Occipital lobe (tissue), 3 donors: ENCODE data around the gene SAMD11. TPM values are rescaled to one million over a fixed set of nuclear protein-coding genes. Genes with fewer than 3 reads are reported as not detected.

Experiments used
- DNase-seq: peaks from one replicate; lab custom pipeline; 2025; lab: John Stamatoyannopoulos, UW
- small RNA-seq: library from RNA; depleted of rRNA; stranded (forward); fragments of <200 nt; gene quantifications from one replicate; pipeline ENCODE3, GENCODE V24; 2014
- total RNA-seq: library from RNA; depleted of rRNA; stranded (reverse); fragments of >200 nt; gene quantifications from one replicate; pipeline ENCODE4 v1.2.3, GENCODE V29; 2014

Gene SAMD11
- total RNA-seq, 1 donor from 2014 or later = 0.16 TPM

DNA sequence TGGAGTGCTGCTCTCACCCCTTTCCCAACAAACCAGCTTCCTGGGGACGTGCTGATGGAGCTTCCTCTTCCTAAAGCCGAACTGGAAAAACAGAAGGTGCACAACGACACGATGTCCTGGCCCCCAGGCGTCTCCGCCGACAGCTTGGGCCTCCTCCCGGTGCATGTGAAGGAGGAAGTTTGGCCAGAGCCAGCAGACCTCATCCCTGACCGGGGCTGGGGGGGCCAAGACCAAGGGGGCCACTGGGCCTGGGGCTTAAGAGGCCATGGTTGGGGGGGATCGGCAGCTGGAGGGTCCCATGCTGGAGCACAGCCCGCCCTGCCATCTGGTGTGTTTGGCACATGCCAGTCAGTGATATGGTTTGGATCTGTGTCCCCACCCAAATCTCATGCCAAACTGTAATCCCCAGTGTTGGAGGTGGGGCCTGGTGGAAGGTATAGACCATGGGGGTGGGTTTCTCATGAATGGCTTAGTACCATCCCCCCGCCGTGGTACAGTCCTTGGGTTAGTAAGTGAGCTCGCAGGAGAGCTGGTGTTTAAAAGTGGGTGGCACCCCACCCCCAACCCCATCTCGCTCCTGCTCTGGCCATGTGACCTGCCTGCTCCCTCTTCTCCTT, 69.8 kb downstream of the SAMD11 start:
- no peak for DNase-seq

Small RNA genes lying within 50 kb of the gene (small RNA-seq; reads per million reads assigned to genes)
- gene AL645608.4 = not detected

Other genes starting within 250 kb of the SAMD11 start
- not detected for gene OR4F16, start 237.3 kb upstream of the SAMD11 start, total RNA-seq
- gene NOC2L, start 35.3 kb downstream of the SAMD11 start, total RNA-seq = 52.7 TPM
- 6.1 TPM for gene KLHL17, start 36.7 kb downstream of the SAMD11 start, total RNA-seq
- not detected for gene PLEKHN1, start 42.6 kb downstream of the SAMD11 start, total RNA-seq
- 0.47 TPM for gene PERM1, start 58.2 kb downstream of the SAMD11 start, total RNA-seq
- 15.1 TPM for gene HES4, start 76.2 kb downstream of the SAMD11 start, total RNA-seq
- gene ISG15, start 89.6 kb downstream of the SAMD11 start, total RNA-seq = 15.0 TPM
- 71.9 TPM for gene AGRN, start 96.2 kb downstream of the SAMD11 start, total RNA-seq
- gene RNF223, start 150.4 kb downstream of the SAMD11 start, total RNA-seq = not detected
- gene C1orf159, start 192.2 kb downstream of the SAMD11 start, total RNA-seq = 5.5 TPM
- gene TTLL10, start 250.0 kb downstream of the SAMD11 start, total RNA-seq = not detected